Activated CD8-positive, alpha-beta memory T cell treated with anti-CD3 and anti-CD28 coated beads for 1 hour (primary cell): Measurements from ENCODE around the gene CROT.

Experiments
- DNase-seq, 2 donors: peaks; one replicate each; pipeline ENCODE4 v3.0.0-alpha.2; 2020; ENCODE audit warnings: low read depth in 1 of 2; ENCODE audit errors: extremely low read depth in 1 of 2

The CROT gene

GRCh38 chr7:87413029-87413428 is 67.6 kb downstream of the CROT start:
- no peak for DNase-seq

GRCh38 chr7:87413951-87414793 is 68.7 kb downstream of the CROT start:
- no peak for DNase-seq

GRCh38 chr7:87414794-87415188 is 69.3 kb downstream of the CROT start:
- DNase-seq = no peak

GRCh38 chr7:87416682-87417587 is 71.5 kb downstream of the CROT start:
- DNase-seq = peak; percentile 31 to 42

- DNase-seq = no peak
These were observed 74.7 kb downstream of the CROT start for GRCh38 chr7:87420173-87420572.

GRCh38 chr7:87424075-87424474 is 78.6 kb downstream of the CROT start:
- DNase-seq = no peak

GRCh38 chr7:87426160-87426559 is 80.7 kb downstream of the CROT start:
- DNase-seq = no peak

GRCh38 chr7:87427288-87427687 is 81.8 kb downstream of the CROT start:
- DNase-seq = no peak

- DNase-seq = no peak
These were observed 87.1 kb downstream of the CROT start for GRCh38 chr7:87432536-87432935.

GRCh38 chr7:87435546-87435945 is 90.1 kb downstream of the CROT start:
- DNase-seq = no peak

GRCh38 chr7:87445897-87446296 is 100.4 kb downstream of the CROT start:
- DNase-seq = no peak

GRCh38 chr7:87447116-87447635 is 101.7 kb downstream of the CROT start:
- no peak for DNase-seq

- no peak for DNase-seq
These were observed 102.9 kb downstream of the CROT start for GRCh38 chr7:87448388-87448787.
